Measurements from ENCODE around the gene MMS22L. TPM values are rescaled to one million over a fixed set of nuclear protein-coding genes. Genes with fewer than 3 reads are reported as not detected.

Gene MMS22L
- total RNA-seq, 1 experiment from 2014 or later, result 19.3 TPM

DNA sequence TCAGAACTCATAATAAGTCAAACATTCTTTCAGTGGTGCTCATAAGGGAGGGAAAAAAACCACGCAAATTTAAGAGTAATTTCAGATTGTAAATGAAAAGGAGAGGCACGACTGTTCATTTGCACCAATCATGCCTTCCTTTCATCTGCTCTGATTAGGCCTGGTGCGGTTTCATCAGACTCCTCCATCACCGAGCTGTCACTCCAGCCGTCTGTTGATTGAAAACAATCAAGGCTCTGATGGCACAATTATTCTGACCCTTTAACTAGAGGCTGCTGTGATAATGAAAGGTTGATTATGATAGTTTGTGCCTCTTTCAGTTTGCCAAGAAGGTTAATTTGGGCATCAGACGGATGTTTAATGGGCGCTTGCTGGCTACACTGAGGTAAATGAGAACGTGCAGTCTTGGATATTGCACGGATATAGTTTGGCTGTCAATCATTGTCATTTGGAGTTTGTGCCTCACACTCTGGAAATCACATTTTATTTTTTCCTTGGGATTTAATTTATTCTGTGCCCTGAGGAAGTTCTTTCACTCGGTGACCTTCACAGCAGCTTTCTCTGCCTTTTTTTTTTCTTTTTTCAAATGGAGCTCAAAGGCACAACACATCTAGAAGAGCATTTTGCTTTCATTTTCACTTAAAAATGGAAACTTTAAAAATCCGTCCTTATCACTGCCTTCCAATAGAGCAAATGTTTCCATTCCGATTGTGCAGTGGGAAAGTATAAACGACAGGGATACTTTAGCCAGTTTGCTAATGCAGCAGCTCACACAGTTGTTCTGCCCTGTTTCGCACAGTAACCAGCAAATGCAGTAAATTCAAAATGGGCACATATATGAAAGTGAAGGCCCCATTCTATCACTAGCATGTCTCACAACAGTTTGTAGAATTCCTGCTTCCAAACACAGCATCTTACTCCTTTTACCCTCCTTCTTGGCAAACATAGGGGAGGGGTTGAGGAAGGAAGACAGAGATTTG lies 185.7 kb downstream of the MMS22L start:
- Histone ChIP-seq H3K79me2 (ENCODE audit: low read length) (no peaks in the 10 kb centered on the region), H3F3A (ENCODE audit: low read length, unreplicated experiment) (no peaks in the 10 kb centered on the region), H3K4me2 (ENCODE audit: low read length) (peak overlapping the region; percentile 44; the same call in 1 of the 2 replicates), H3K36me3 (ENCODE audit: low read depth, low read length) (no peaks in the 10 kb centered on the region), H2AFZ (ENCODE audit: low read length) (0 out of 2 replicates have a peak overlapping the region, but pooled peaks have one; percentile 2), H3K4me3 (ENCODE audit: low read length) (peak overlapping the region; percentile 0; the same call in 1 of the 2 replicates), H4K20me1 (ENCODE audit: low read length) (no peaks in the 10 kb centered on the region), H3K4me1 (ENCODE audit: insufficient read depth, low read length) (peaks cover 25% of the 10 kb centered on the region), H3K9ac (ENCODE audit: low read length) (no peak overlapping the region), H3K27ac (ENCODE audit: low read length) (no peak overlapping the region), H3K9me2 (replicated peaks; ENCODE audit: low read length) (no peaks in the 10 kb centered on the region), H3K27me3 (ENCODE audit: low read length) (no peaks in the 10 kb centered on the region), H3K9me3 (ENCODE audit: low read length) (no peaks in the 10 kb centered on the region)
- no TSS peak for BruUV-seq (replicated peaks)
- CTCF ChIA-PET, result no interaction called here
- no peak for ATAC-seq
- TF ChIP-seq EZH2 (IDR thresholded peaks at IDR 0.05; ENCODE audit: low read length, unreplicated experiment) (no peak), EZH2phosphoT487 (IDR thresholded peaks at IDR 0.05; ENCODE audit: borderline replicate concordance, low read length) (no peak)
- TF ChIP-seq, protein P1, sequence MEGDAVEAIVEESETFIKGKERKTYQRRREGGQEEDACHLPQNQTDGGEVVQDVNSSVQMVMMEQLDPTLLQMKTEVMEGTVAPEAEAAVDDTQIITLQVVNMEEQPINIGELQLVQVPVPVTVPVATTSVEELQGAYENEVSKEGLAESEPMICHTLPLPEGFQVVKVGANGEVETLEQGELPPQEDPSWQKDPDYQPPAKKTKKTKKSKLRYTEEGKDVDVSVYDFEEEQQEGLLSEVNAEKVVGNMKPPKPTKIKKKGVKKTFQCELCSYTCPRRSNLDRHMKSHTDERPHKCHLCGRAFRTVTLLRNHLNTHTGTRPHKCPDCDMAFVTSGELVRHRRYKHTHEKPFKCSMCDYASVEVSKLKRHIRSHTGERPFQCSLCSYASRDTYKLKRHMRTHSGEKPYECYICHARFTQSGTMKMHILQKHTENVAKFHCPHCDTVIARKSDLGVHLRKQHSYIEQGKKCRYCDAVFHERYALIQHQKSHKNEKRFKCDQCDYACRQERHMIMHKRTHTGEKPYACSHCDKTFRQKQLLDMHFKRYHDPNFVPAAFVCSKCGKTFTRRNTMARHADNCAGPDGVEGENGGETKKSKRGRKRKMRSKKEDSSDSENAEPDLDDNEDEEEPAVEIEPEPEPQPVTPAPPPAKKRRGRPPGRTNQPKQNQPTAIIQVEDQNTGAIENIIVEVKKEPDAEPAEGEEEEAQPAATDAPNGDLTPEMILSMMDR (conservative IDR thresholded peaks at IDR 0.05; ENCODE audit: low read depth, low read length), result no peak
- POLR2A ChIA-PET (ENCODE audit: unreplicated experiment), result no interaction called here
- DNase-seq, result peak; percentile 15
- intact Hi-C loops (cut with micrococcal nuclease), result no loop called here

- no peaks in the 10 kb centered on the region for H3K79me2 ChIP-seq (ENCODE audit: low read length)
- no peaks in the 10 kb centered on the region for H3K9me2 ChIP-seq (replicated peaks; ENCODE audit: low read length)
- peak overlapping the region; percentile 19 for H3K4me2 ChIP-seq (ENCODE audit: low read length)
- H3K36me3 ChIP-seq (ENCODE audit: low read depth, low read length), result no peaks in the 10 kb centered on the region
- CTCF ChIA-PET, result no interaction called here
- POLR2A ChIA-PET (ENCODE audit: unreplicated experiment), result no interaction called here
- intact Hi-C loops (cut with micrococcal nuclease), result no loop called here
- TF ChIP-seq EZH2phosphoT487 (IDR thresholded peaks at IDR 0.05; ENCODE audit: borderline replicate concordance, low read length), result no peak
- TF ChIP-seq, protein P1 (conservative IDR thresholded peaks at IDR 0.05; ENCODE audit: low read depth, low read length), result no peak
- TF ChIP-seq EZH2 (IDR thresholded peaks at IDR 0.05; ENCODE audit: low read length, unreplicated experiment), result no peak
- H2AFZ ChIP-seq (ENCODE audit: low read length), result no peak overlapping the region
- no peak overlapping the region for H3K9ac ChIP-seq (ENCODE audit: low read length)
- DNase-seq, result peak; percentile 71
- H3K4me1 ChIP-seq (ENCODE audit: insufficient read depth, low read length), result peaks cover 25% of the 10 kb centered on the region
- no peaks in the 10 kb centered on the region for H3K9me3 ChIP-seq (ENCODE audit: low read length)
- no peak overlapping the region for H3K27ac ChIP-seq (ENCODE audit: low read length)
- H3K4me3 ChIP-seq (ENCODE audit: low read length), result no peak overlapping the region
- no peaks in the 10 kb centered on the region for H3K27me3 ChIP-seq (ENCODE audit: low read length)
- ATAC-seq, result peak; percentile 70
- no peaks in the 10 kb centered on the region for H4K20me1 ChIP-seq (ENCODE audit: low read length)
- H3F3A ChIP-seq (ENCODE audit: low read length, unreplicated experiment), result no peaks in the 10 kb centered on the region
- BruUV-seq (replicated peaks), result no TSS peak
These were observed 187.6 kb downstream of the MMS22L start for GRCh38 chr6:97095311-97095850.
